ENCODE results near the gene USP27X.

DNA sequence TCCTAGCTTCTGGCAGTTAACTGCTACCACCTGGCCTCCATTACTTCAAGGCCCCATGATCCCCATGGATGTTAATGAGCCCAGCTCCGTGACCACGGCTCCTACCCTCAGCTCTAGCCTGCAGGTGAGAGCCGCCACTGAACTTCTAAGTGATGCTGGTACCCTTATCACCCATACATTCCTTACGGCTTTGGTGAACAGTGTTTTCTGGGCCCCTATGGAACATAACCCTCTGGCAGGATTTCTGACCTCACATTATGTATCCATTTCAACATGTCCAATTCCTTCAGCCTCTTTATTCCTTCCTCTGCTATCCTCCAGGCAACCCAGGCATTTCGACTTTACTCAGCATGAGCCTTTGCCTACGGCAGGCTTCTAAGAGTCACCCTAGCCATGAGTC, 25.6 kb upstream of the USP27X start:
- TF ChIP-seq, protein P1, sequence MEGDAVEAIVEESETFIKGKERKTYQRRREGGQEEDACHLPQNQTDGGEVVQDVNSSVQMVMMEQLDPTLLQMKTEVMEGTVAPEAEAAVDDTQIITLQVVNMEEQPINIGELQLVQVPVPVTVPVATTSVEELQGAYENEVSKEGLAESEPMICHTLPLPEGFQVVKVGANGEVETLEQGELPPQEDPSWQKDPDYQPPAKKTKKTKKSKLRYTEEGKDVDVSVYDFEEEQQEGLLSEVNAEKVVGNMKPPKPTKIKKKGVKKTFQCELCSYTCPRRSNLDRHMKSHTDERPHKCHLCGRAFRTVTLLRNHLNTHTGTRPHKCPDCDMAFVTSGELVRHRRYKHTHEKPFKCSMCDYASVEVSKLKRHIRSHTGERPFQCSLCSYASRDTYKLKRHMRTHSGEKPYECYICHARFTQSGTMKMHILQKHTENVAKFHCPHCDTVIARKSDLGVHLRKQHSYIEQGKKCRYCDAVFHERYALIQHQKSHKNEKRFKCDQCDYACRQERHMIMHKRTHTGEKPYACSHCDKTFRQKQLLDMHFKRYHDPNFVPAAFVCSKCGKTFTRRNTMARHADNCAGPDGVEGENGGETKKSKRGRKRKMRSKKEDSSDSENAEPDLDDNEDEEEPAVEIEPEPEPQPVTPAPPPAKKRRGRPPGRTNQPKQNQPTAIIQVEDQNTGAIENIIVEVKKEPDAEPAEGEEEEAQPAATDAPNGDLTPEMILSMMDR (IDR thresholded peaks at IDR 0.05; ENCODE audit: borderline replicate concordance, extremely low read depth, low read length, poor library complexity, severe bottlenecking), result no peak
- no peak for TF ChIP-seq EZH2 (IDR thresholded peaks at IDR 0.05; ENCODE audit: borderline replicate concordance, low read depth, low read length, severe bottlenecking)

All from DND-41 (cell line).